Head of caudate nucleus (tissue), 42 donors: ENCODE results near the gene KLHDC1.
"Not testable (repeated sequence)": the region's sequence is repeated elsewhere in the genome, so short reads cannot be mapped to it uniquely, and the experiment has no call there.

ENCODE experiments used
- DNase-seq, 42 donors: peaks; one replicate each; pipeline versions ENCODE4 v3.0.0 to v3.0.0-alpha.2; 2020 to 2021; ENCODE audit warnings: mixed read lengths in 7 of 42
- intact Hi-C: fragments of 100-400 bp; cut with DNase I; formaldehyde crosslinking; loops from one replicate; pipeline ENCODE4 v1.15.0; 2022

Gene KLHDC1

DNA sequence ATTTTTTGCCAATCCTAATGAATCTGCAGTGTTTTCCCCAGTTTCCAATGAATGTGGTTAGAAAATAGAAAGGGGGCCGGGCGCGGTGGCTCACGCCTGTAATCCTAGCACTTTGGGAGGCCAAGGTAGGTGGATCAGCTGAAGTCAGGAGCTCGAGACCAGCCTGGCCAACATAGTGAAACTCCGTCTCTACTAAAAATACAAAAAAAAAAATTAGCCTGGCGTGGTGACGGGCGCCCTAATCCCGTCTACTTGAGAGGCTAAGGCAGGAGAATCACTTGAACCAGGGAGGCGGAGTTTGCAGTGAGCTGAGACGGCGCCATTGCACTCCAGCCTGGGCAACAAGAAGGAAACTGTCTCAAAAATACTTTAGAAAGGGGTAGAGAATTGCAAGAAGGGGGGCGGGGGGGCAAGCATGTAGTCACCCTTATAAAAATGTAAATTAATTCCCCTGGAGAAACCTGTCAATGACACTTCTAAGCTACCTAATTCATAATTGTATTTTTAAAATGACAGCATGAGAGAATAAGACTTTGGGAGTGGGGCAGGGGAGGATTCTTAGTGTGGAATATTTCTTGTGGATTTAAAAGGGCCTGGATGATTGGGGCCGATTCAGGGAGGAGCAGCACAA lies 76.8 kb downstream of the KLHDC1 start:
- DNase-seq: peak in 3 of 42 donors; percentile 15 to 45 (median 32)
- intact Hi-C loops: loop anchor here (5.0 to 10.0 kb wide), 2 partner anchors 85 to 137 kb away; partner anchors contain the start of gene NEMF

DNA sequence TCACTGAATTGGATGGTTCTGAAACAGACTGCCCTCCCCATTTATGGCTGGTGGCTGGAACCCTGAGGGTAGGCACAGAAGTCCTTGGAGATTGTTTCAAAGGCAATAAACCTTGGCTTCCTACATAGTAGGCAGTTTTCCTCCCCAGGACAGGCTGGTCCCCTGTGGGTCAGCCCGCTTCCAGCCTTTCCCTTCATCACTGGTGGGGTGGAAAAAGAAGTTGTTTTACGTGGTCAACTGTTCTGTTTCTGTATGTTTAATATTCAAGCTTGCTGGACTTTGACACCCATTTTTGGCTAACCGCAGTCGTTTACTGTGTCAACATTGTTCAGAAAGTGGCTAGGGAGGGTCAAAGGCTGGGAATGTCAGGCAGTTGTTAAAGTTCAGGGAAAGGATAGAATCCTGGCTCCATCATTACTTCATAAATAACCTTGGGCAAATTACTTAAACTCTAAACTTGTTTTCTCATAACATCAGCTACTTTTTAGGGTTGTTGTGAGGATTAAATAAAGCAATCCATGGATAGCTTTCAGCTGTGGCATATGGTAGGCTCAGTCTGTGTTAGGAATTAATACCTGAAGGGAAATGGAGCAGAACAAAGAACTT lies 77.4 kb downstream of the KLHDC1 start:
- DNase-seq: no peak
- intact Hi-C loops: no loop called here

DNA sequence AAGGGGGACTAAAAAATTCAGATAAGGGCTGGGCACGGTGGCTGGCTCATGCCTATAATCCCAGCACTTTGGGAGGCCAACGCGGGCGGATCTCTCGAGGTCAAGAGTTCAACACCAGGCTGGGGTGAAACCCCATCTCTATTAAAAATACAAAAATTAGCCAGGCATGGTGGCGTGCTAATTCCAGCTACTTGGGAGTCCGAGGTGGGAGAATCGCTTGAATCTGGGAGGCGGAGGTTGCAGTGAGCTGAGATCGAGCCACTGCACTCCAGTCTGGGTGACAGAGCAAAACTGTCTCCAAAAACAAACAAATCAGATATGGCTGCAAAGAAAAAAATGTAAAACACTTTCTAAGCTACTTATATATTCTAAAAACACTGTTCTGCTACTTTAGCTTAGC lies 78.8 kb downstream of the KLHDC1 start:
- intact Hi-C loops, DNase-seq: not testable (repeated sequence)

DNA sequence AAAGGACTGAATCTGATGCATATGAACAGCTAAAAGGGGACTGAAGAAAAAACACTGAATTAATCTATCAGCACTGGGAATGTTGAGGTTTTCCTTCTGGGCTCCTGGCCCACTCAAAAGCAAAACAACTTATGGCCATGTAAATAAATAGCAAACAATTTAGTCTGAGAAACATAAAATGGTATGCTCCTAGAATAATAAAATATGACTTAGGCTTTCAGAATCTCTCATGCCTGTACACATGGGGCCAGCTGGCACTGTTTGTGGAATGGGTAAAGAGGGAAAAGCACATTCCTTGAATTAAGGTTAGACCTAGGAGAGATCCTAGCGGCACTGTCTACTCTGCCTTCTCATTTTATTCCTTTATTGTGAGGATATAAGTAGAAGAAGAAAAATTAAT lies 81.2 kb downstream of the KLHDC1 start:
- intact Hi-C loops: no loop called here
- DNase-seq: no peak

DNA sequence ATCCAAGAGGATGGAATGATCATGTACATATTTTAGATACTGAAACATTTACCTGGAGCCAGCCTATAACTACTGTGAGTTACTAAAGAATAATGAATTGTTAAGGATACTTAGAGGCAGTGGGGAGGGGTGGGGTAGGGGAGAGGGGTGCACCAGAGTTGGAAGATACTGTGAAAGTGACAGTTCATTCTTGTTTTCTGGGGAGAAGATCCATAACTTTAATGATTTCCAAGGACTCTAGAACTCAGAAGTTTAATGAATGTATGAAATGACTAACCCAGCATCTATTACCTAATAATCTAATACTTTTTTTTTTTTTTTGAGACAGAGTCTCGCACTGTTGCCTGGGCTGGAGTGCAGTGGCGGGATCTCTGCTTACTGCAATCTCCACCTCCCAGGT lies 85.5 kb downstream of the KLHDC1 start:
- intact Hi-C loops: no loop called here

DNA sequence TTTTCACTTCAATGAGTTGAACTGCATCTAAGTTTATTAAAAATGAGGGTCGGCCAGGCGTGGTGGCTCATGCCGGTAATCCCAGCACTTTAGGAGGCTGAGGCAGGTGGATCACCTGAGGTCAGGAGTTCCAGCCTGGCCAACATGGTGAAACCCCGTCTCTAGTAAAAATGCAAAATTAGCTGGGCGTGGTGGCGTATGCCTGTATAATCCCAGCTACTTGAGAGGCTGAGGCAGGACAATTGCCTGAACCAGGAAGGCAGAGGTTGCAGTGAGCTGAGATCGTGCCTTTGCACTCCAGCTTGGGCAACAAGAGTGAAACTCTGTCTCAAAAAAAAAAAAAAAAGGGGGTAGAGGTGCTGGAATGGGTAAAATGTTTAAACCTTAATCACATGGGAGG lies 88.1 kb downstream of the KLHDC1 start:
- DNase-seq, intact Hi-C loops: not testable (repeated sequence)

More for the DNA sequence above, 85.5 kb downstream of the KLHDC1 start:
- DNase-seq: no peak

DNA sequence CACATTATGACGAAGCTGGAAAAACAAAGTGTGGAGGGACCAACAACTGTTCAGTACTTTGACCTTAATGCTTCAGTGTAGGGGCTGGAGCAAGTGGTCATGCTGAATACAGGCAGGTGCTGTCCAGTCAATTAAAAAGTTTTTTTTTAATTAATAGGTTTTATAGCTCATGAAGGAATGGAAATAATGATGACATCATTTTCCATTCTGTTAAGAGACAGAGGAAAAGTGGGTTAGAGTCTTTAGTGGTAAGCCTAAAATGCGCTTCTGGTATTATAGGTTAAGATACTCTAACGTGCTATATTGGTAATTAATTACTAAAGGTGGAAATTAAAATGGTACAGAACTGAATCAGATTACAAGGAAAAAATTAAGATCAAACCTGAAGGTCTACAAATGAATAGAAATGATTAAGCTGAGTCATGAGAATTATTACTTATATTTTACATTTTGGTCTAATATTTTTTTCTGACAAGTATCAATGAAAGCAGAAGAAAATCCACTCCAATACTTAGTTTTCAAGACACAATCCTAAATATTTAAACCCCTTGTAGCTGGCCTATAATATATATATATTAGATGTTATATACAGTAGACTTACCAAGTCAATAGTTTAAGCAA lies 90.6 kb downstream of the KLHDC1 start:
- intact Hi-C loops: no loop called here
- no peak for DNase-seq

DNA sequence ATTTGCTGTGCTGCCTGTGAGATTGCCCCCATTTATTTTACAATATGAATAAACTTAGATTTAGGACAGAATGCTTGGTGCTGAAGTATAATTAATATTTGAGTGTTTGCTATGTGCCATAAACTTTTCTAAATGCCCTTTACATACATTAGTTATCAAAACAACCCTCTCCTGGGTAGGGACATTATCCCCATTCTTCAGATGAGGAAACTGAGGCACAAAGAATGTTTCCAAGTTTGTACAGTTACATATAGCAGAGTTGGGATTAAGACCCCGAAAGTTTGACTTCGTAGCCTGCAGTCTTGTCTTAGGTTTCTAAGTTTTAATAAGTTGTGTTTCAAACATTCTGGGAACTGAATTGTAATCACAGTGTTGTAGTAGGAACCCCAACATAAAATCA lies 93.4 kb downstream of the KLHDC1 start:
- DNase-seq: no peak
- intact Hi-C loops: no loop called here

DNA sequence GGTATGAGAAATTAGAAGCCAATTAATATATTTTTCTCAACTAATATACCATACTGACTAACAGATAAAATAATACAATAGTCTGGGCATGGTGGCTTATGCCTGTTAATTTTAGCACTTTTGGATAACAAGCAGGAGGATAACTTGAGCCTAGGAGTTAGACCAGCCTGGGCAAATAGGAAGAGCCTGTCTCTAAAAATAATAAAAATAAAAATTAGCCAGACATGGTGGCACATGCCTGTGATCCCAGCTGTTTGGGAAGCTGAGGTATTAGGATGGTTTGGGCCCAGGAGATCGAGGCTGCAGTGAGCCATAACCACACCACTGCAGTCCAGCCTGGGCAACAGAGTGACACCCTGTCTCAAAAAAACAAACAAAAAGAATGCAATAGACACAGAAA lies 99.7 kb downstream of the KLHDC1 start:
- no peak for DNase-seq
- intact Hi-C loops: no loop called here

DNA sequence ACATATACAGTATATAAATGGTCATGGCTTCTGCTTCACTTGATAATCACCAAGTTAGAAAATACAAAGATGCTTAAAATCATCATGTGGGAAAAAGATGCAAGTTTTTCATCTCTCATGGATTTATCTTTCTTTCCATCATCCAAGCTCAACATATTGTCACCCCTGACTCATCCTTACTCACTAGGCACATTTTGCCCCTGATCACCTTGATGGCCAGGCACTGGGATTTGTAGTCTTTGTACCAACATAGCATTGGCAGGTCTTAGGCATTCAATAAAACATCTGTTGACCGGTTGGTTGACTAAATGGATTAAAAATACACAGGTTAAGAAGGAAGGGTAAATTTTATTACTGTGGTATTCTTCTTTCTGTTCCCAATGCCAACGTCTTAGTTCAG lies 103.1 kb downstream of the KLHDC1 start:
- DNase-seq: no peak
- intact Hi-C loops: no loop called here
